Chondrocyte (in vitro differentiated cells): ENCODE measurements around the gene GNG7. TPM values are rescaled to one million over a fixed set of nuclear protein-coding genes. Genes with fewer than 3 reads are reported as not detected.

Experiments used
- DNase-seq: peaks from one replicate; pipeline ENCODE4 v3.0.0; 2021; ENCODE audit warnings: mixed read lengths, low spot score
- H3K27ac Mint-ChIP-seq: one replicate; pipeline ENCODE4 v1.8.0; 2021; ENCODE audit warnings: mild to moderate bottlenecking, moderate library complexity, mixed read lengths; ENCODE audit not compliant: unreplicated experiment
- H3K27me3 Mint-ChIP-seq: 2 replicates; pipeline ENCODE4 v1.8.0; 2021; ENCODE audit warnings: low read depth, mixed read lengths
- H3K36me3 Mint-ChIP-seq: 2 replicates; pipeline ENCODE4 v1.8.0; 2021; ENCODE audit warnings: low read depth, mixed read lengths
- H3K4me1 Mint-ChIP-seq: 2 replicates; pipeline ENCODE4 v1.8.0; 2021; ENCODE audit warnings: low read depth, mild to moderate bottlenecking, mixed read lengths
- H3K4me3 Mint-ChIP-seq: one replicate; pipeline ENCODE4 v1.8.0; 2021; ENCODE audit warnings: mild to moderate bottlenecking, moderate library complexity, mixed read lengths; ENCODE audit not compliant: unreplicated experiment
- H3K9me3 Mint-ChIP-seq: 2 replicates; pipeline ENCODE4 v1.8.0; 2021; ENCODE audit warnings: low read depth, mixed read lengths
- total RNA-seq: library from RNA; stranded (reverse); gene quantifications from 3 replicates; pipeline ENCODE4 v1.2.1, GENCODE V29; 2021
- TF ChIP-seq, protein P1 (sequence below): fragments of 200-600 bp; sonication (generic); IDR thresholded peaks from 2 replicates; pipeline ENCODE4 v1.5.0; 2021; ENCODE audit warnings: antibody characterized with exemption, mild to moderate bottlenecking, moderate library complexity

GNG7 gene
- total RNA-seq, 1 donor from 2014 or later: 1.9 TPM

DNA sequence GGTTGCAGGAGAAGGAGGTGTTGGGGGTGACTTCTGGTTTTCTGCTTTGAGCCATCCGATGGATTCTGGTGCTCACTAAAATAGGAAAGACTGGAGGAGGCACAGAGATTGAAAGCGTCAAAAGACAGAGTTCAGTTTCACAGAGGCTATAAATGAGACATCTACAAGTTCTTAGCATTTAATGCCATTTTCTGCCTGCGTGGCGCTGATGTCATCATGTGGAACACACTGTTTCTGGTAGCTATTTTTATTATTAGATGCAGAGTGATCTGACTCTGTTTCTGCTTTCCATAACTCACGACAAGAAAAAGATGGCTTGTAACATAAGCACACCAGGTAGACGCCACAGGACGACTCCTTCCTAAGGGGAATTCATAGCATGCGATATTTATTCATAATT, 40.6 kb upstream of the GNG7 start:
- Mint-ChIP-seq H3K27me3 (peaks cover 19% of the 10 kb centered on the region), H3K9me3 (peaks cover 2% of the 10 kb centered on the region), H3K4me1 (peaks cover 14% of the 10 kb centered on the region), H3K36me3 (no peaks in the 10 kb centered on the region), H3K27ac (no peak overlapping the region), H3K4me3 (no peak overlapping the region)
- no peak for DNase-seq
- TF ChIP-seq, protein P1, sequence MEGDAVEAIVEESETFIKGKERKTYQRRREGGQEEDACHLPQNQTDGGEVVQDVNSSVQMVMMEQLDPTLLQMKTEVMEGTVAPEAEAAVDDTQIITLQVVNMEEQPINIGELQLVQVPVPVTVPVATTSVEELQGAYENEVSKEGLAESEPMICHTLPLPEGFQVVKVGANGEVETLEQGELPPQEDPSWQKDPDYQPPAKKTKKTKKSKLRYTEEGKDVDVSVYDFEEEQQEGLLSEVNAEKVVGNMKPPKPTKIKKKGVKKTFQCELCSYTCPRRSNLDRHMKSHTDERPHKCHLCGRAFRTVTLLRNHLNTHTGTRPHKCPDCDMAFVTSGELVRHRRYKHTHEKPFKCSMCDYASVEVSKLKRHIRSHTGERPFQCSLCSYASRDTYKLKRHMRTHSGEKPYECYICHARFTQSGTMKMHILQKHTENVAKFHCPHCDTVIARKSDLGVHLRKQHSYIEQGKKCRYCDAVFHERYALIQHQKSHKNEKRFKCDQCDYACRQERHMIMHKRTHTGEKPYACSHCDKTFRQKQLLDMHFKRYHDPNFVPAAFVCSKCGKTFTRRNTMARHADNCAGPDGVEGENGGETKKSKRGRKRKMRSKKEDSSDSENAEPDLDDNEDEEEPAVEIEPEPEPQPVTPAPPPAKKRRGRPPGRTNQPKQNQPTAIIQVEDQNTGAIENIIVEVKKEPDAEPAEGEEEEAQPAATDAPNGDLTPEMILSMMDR: no peak

GRCh38 chr19:2740314-2740656, 37.8 kb upstream of the GNG7 start:
- H3K36me3 Mint-ChIP-seq: peaks cover 5% of the 10 kb centered on the region
- no peak overlapping the region for H3K27ac Mint-ChIP-seq
- H3K4me3 Mint-ChIP-seq: peak overlapping the region; percentile 78
- no peak for DNase-seq
- peaks cover 15% of the 10 kb centered on the region for H3K4me1 Mint-ChIP-seq
- TF ChIP-seq, protein P1: no peak
- H3K9me3 Mint-ChIP-seq: peaks cover 2% of the 10 kb centered on the region
- peaks cover 16% of the 10 kb centered on the region for H3K27me3 Mint-ChIP-seq

DNA sequence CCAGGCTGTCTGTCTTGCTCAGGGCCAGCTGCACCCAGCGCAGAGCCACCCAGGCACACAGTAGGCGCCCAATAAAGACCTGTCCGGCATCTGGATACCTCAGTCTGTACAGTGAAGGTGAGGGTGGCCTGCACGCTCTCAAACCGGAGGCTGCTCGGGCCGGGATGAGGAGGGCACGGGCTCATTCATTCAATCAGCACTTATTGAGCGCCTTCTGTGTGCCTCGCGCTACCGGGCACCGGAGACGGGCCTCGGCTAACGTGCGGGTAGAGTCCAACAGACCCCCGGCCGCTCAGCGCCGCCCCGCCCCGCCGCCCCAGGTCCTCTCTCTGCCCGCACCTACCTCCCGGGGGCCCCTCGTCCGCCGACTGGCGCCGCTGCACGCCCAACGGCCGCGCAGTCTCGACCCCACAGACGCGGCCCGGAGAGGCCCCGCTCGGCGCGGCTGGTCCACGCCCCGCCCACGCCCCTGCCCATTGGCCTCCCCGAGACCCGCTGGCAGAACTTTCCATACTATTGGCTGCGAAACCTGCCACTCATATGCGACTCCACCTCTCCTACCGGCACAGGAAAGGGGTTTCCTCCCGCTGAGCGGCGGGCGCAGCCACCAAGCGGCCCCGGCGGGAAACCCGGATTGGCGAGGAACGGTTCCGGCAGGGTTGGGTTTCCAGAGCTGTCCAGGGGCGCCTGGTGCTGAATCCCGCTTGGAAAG, 37.3 kb upstream of the GNG7 start, which contains the start of gene SLC39A3:
TSS of gene SLC39A3 (minus strand) at position 416 of the 712 bp plus-strand sequence. CDS start 2,760 bp downstream, outside the sequence.
- TF ChIP-seq, protein P1: peak; percentile 10
- Mint-ChIP-seq H3K36me3 (peaks cover 6% of the 10 kb centered on the region), H3K9me3 (peaks cover 2% of the 10 kb centered on the region), H3K27me3 (peaks cover 16% of the 10 kb centered on the region), H3K27ac (no peak within 1 kb of the TSS), H3K4me3 (peak within 1 kb of the TSS; percentile 78), H3K4me1 (peaks cover 15% of the 10 kb centered on the region)
- peak; percentile 98 for DNase-seq

DNA sequence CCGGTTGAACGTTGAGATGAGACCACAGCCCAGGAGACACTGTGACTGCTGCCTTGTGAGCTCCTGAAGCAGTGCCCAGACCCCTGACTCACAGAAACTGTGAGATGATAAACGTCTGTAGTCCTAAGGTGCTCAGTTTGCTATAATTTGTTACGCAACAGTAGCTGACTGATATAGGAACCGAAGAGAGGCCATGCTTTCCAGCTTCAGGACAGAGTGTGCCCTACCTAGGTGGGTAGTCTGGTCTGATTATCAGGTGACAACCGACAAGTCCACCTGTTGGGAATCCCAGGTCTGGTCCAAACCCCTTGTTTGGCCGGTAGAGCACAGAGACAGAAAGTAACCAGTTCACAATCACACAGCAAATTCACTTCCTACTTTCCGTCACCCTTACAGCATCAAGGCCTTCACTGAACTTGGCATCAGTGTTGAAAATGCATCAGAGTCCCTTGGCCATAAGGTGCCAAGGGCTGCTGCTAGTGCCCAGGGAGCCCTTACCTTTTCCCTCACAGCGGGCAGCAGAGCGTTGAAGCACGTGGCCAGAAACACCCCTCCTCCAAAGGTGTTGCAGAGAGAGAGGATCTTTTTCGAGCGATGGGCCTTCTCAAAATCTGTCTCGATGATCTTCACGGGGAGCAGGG, 34.2 kb upstream of the GNG7 start:
- H3K36me3 Mint-ChIP-seq: peaks cover 10% of the 10 kb centered on the region
- no peak overlapping the region for H3K4me3 Mint-ChIP-seq
- H3K27me3 Mint-ChIP-seq: peaks cover 2% of the 10 kb centered on the region
- H3K27ac Mint-ChIP-seq: no peak overlapping the region
- no peak for DNase-seq
- TF ChIP-seq, protein P1: no peak
- peaks cover 15% of the 10 kb centered on the region for H3K4me1 Mint-ChIP-seq
- H3K9me3 Mint-ChIP-seq: peaks cover 2% of the 10 kb centered on the region

DNA sequence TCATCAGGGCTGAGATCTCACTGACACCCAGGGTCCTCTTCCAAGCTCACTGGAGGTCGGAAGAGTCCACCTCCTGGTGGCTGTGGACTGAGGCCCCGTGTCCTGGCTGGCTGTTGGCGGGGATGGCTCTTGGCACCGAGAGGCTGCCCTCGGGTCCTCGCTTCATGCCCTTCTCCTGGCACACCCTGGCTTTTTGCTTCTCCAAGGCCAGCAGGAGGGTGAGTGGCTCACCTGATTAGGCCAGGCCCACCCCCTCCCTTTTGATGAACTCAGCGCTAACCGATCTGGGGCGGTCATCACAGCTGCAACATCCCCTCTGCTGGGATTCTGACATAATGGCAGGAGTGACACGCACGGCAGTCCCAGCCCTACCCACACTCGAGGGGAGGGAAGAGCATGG, 32.9 kb upstream of the GNG7 start:
- Mint-ChIP-seq H3K27ac (no peak overlapping the region), H3K9me3 (peaks cover 2% of the 10 kb centered on the region), H3K4me3 (no peak overlapping the region), H3K36me3 (peaks cover 10% of the 10 kb centered on the region), H3K4me1 (peaks cover 15% of the 10 kb centered on the region), H3K27me3 (peaks cover 2% of the 10 kb centered on the region)
- TF ChIP-seq, protein P1: no peak
- DNase-seq: peak; percentile 73
